Erythroblast (primary cell): ENCODE measurements around the gene ZBTB3.

Source experiments
- GATA1 ChIP-seq: IDR thresholded peaks from 2 replicates; pipeline ENCODE4 v1.6.1; 2011; ENCODE audit warnings: low read depth, mild to moderate bottlenecking, control low read depth, low read length, moderate library complexity
- POLR2A ChIP-seq: IDR thresholded peaks from 2 replicates; pipeline ENCODE4 v1.6.1; 2011; ENCODE audit warnings: mild to moderate bottlenecking, low read length

DNA sequence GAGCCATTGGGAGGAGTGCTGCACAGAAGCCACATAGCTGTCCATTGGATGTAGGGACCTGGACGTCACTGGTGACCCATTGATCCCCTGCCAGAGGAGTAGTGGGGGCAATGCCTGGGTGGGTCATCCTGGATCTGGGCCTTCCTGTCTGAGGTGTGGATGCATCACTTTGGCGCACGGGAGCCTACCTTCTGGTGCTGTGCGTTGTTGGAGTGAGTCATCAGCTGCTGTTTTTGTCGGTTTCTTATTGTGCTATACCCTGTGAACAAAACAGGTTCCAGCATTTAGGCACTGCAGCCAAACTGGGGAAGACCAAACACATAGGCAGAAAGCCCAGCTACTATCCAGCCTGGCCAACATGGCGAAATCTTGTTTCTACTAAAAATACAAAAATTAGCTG is 20.4 kb upstream of the ZBTB3 start:
- TF ChIP-seq POLR2A: no peak
- TF ChIP-seq GATA1: no peak
